SK-N-SH (cell line): ENCODE results near the gene ZIM2.

Source experiments
- GABPA ChIP-seq: IDR thresholded peaks from 2 replicates; pipeline ENCODE4 v1.4.0; 2012; ENCODE audit warnings: low read depth, mild to moderate bottlenecking
- NRF1 ChIP-seq: IDR thresholded peaks from 2 replicates; pipeline ENCODE4 v1.6.1; 2012; ENCODE audit warnings: low read depth, mild to moderate bottlenecking, low read length
- YY1 ChIP-seq: IDR thresholded peaks from 2 replicates; pipeline ENCODE4 v1.4.0; 2012; ENCODE audit warnings: low read depth, mild to moderate bottlenecking

- TF ChIP-seq YY1 = no peak
- TF ChIP-seq NRF1 = no peak
- TF ChIP-seq GABPA = no peak
These were observed 35.2 kb upstream of the ZIM2 start for GRCh38 chr19:56875717-56876116.
